WTC11 (cell line): ENCODE results near the gene PAAF1.

Experiments
- CREB1 ChIP-seq: sonication (generic); formaldehyde crosslinking; IDR thresholded peaks from 2 replicates; pipeline ENCODE4 v1.8.0; 2023; ENCODE audit warnings: mild to moderate bottlenecking, missing genetic modification reagents
- CTCF ChIP-seq: fragments of 200-600 bp; IDR thresholded peaks from 2 replicates; pipeline ENCODE4 v1.8.0; 2022; ENCODE audit warnings: antibody characterized with exemption
- E2F4 ChIP-seq: sonication (generic); formaldehyde crosslinking; IDR thresholded peaks from 2 replicates; pipeline ENCODE4 v1.8.1; 2022; ENCODE audit warnings: low read depth, mild to moderate bottlenecking, moderate library complexity, missing genetic modification reagents, borderline replicate concordance
- ELF4 ChIP-seq: sonication (generic); formaldehyde crosslinking; IDR thresholded peaks from 2 replicates; pipeline ENCODE4 v1.8.1; 2022; ENCODE audit warnings: low read depth, mild to moderate bottlenecking, moderate library complexity, missing genetic modification reagents
- HMGA2 ChIP-seq: fragments of 250-450 bp; sonication (Bioruptor Pico); IDR thresholded peaks from 2 replicates; pipeline ENCODE4 v1.4.0; 2021; ENCODE audit warnings: mild to moderate bottlenecking, moderate library complexity
- TF ChIP-seq, protein P1 (sequence below): sonication (generic); formaldehyde crosslinking; IDR thresholded peaks from 2 replicates; pipeline ENCODE4 v1.8.1; 2022; ENCODE audit warnings: missing genetic modification reagents, borderline replicate concordance
- TF ChIP-seq, protein P2 (sequence below): sonication (generic); formaldehyde crosslinking; IDR thresholded peaks from 2 replicates; pipeline ENCODE4 v1.8.0; 2022; ENCODE audit warnings: mild to moderate bottlenecking, missing genetic modification reagents

- no peak for TF ChIP-seq ELF4
- TF ChIP-seq CTCF = no peak
- TF ChIP-seq CREB1 (CRISPR knock-in tag) = no peak
- TF ChIP-seq, protein P1, sequence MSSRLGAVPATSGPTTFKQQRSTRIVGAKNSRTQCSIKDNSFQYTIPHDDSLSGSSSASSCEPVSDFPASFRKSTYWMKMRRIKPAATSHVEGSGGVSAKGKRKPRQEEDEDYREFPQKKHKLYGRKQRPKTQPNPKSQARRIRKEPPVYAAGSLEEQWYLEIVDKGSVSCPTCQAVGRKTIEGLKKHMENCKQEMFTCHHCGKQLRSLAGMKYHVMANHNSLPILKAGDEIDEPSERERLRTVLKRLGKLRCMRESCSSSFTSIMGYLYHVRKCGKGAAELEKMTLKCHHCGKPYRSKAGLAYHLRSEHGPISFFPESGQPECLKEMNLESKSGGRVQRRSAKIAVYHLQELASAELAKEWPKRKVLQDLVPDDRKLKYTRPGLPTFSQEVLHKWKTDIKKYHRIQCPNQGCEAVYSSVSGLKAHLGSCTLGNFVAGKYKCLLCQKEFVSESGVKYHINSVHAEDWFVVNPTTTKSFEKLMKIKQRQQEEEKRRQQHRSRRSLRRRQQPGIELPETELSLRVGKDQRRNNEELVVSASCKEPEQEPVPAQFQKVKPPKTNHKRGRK (CRISPR knock-in tag) = no peak
- TF ChIP-seq, protein P2, sequence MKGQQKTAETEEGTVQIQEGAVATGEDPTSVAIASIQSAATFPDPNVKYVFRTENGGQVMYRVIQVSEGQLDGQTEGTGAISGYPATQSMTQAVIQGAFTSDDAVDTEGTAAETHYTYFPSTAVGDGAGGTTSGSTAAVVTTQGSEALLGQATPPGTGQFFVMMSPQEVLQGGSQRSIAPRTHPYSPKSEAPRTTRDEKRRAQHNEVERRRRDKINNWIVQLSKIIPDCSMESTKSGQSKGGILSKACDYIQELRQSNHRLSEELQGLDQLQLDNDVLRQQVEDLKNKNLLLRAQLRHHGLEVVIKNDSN (CRISPR knock-in tag) = no peak
- no peak for TF ChIP-seq HMGA2 (CRISPR knock-in tag)
- TF ChIP-seq E2F4 (CRISPR knock-in tag) = no peak
Measured at GRCh38 chr11:73974604-73975478, 98.0 kb downstream of the PAAF1 start.
